GM04503 (cell line): ENCODE measurements around the gene TMEM258.

Experiments used
- DNase-seq: peaks from one replicate; pipeline ENCODE4 v3.0.0-alpha.2; 2012; ENCODE audit warnings: low read depth

The TMEM258 gene

DNA sequence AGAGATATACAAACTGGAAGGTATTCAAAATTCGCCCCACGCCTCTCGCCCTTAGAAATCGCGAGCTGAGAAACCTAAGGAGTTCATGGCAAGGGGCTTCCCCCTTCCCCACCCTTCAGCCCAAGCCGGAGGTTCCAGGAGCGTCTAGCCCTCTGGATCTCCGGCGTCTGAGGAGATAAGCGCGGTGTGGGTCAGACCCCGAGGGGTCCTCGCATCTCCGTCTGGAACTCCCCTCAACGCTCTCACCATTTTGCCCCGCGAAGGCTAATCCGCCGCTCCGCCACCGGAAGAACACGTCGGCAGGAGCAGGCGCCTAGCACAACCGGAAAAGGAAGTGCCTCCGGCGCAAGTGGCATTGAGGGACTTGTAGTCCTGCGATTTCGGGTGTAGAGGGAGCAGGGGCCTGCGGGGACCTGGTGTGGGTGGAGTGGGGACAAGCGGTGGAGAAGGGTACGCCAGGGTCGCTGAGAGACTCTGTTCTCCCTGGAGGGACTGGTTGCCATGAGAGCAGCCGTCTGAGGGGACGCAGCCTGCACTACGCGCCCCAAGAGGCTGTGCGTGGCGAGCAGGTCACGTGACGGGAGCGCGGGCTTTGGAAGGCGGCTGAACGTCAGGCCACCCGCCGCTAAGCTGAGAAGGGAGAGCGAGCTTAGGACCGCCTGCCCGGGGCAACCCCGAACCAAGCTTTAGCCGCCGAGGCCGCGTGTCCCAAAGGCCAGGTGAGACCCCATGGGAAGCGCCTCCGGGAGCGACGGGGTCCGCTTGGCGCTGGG lies at the start of gene TMEM258, which contains the start of gene FEN1:
TSS of gene TMEM258 (minus strand) at position 290 of the 773 bp plus-strand sequence. CDS start at position 249, 41 bp downstream.
TSS of gene FEN1 (plus strand) at position 602 of the 773 bp plus-strand sequence. CDS start 2,451 bp downstream, outside the sequence.
- peak; percentile 73 for DNase-seq

- no peak for DNase-seq
Observed at GRCh38 chr11:61841636-61842527, 49.5 kb upstream of the TMEM258 start.

GRCh38 chr11:61840371-61840770 lies 48.0 kb upstream of the TMEM258 start:
- DNase-seq, result no peak

DNA sequence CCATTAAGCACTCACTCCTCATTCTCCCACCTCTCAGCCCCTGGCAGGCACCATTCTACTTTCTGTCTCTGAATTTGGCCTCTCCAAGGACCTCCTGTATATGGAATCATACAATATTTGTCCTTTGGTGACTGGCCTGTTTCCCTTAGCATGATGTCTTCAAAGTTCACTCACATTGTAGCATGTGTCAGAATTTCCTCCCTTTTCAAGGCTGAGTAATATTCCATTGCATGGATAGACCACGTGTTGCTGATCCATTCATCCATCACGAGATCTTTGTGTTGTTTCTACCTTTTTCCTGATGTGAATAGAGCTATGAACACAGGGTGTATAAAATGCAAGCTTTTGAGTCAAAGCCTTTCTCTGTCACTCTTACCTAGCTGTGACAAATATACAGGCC lies 47.3 kb upstream of the TMEM258 start:
- DNase-seq, result no peak

DNA sequence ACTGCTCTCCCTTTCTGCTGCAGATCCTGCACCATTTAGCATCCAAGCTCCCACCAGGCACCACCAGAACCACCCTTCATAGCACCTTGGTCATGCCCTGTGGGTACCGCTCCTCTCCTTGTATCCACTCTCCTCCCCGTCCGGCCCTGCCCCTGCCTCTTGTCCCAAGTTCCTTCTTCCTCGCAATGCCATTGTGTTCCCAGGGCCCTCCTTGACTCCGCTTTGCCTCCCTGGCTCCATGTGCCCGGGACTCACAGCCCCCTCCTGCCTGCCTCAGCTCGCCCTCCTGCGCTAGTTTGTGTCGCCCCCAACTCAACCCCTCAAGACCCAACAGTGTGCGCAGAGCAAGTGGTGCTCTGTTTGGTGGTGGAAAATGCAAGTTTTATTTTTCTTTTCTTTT lies 46.5 kb upstream of the TMEM258 start:
- DNase-seq, result no peak

DNA sequence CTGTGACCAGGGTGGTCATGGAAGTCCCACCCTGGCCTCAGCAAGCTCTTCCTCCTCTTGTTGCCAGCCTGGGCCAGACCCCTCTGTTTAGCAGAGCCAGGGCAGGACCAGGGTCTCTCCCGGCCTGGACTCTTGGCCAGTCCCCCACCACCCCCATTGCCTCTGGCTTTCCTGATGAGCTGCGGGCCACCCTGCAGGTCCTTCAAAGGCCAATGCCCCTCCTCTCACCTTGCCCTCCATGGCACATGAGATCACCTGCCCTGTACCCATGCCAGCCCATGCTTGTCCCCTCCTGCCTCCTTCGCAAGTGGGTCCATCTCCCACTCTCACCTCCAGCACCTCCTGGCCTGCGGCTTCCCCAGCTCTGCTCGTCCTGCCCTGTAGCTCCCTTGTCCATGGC lies 46.1 kb upstream of the TMEM258 start:
- no peak for DNase-seq

- no peak for DNase-seq
Observed at GRCh38 chr11:61837411-61838005, 45.1 kb upstream of the TMEM258 start.

DNA sequence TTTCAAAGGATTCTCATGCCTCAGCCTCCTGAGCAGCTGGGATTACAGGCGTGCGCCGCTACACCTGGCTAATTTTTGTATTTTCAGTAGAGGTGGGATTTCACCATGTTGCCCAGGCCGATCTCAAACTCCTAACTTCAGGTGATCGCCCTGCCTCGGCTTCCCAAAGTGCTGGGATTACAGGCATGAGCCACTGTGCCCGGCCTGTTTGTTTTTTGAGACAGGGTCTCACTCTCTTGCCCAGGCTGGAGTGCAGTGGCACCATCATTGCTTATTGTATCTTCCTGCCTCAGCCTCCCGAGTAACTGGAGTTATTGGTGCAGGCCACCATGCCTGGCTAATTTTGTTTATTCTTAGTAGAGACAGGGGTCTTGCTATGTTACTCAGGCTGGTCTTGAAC lies 43.8 kb upstream of the TMEM258 start:
- no peak for DNase-seq

DNA sequence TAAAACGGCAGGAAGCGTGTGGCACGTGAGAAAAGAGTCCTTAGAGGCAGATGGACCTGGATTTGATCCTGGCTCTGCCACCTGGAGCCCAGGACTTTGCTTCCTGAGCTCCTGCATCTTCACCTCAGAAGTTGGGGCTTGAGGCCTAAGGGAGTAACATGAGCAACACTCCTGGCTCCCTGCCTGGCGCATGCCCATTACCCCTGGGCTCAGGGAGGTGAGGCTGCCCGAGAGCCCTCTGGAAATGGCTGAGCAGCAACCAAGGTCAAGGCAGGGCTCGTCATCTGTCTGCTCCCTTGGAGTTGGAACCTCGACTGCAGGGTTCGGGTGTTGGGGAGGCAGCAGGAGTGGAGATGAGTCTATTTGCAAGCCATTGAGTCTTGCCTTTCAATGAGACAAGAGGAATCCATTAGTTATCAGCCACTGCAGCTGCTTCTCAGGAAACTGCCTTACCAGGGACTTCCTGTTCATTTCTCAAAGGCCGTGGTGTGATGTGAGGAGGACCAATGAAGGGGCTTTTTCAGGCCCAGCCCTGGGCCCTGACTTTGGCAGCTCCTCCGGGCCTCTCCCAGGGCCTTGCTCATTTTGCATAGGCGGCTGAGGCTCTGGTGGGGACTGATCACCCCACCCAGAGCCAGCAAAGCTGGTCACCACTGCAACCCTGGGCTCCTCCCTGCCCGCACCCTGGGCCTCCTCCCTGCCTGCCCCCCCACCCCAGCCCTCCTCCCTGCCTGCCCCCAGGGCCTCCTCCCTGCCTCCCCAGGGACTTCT lies 42.1 kb upstream of the TMEM258 start:
- DNase-seq, result no peak

DNA sequence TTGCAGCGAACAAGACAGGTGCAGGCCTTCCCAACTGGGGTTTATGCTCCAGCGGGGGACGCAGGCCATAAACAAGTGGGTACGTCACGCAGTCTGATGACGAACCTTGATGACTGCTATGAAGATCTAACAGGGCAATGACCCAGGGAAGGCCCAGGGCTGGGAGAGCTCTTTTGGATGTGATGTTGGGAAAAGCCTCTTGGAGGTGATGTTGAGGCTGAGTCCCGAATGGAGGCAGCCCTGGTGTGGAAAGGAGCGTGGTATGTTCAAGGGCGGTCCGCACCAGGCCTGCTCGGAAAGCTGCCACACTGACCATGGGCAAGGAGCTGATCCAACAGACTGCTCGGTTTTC lies 41.5 kb upstream of the TMEM258 start:
- DNase-seq, result no peak

DNA sequence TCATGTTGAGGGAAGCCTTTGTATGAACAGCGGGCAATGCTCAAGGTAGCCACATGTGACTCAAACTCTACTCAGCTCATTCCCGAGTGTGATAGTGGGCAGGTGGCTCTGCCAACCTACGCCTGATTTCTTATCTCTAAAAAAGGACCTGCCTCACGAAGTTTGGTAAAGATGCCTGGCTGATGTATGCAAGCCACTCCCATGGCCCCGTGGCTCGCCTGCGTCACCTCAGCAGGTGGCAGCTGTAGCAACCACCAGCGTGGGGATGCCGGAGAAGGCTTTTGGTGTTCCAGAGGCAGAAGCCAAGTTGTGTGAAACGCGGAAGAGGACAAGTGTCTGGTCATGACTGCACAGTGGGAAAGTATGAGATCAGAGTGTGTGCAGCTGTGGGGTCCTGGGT lies 41.1 kb upstream of the TMEM258 start:
- no peak for DNase-seq

DNA sequence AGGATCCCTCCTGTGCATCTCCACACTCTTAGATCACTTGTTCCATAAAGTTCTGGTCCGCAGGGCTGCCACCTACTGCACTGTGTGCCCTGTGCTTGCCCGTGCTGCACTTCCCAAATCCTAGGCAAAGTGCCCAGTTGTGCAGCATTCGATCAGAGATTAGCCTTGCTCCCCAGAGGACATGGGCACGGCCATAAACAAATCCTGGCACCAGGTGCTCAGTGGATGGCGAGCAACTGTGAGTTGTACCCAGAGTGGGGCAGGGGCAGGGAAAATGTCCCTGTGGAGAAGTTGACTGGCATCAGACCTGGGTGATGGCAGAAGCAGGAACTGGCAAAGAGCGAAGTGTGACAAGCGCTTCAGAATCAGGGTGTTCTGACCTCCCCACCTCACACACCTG lies 40.4 kb upstream of the TMEM258 start:
- DNase-seq, result no peak

GRCh38 chr11:61832207-61832606 lies 39.8 kb upstream of the TMEM258 start:
- DNase-seq, result no peak

- DNase-seq, result no peak
Observed at GRCh38 chr11:61830237-61831105, 38.1 kb upstream of the TMEM258 start.

DNA sequence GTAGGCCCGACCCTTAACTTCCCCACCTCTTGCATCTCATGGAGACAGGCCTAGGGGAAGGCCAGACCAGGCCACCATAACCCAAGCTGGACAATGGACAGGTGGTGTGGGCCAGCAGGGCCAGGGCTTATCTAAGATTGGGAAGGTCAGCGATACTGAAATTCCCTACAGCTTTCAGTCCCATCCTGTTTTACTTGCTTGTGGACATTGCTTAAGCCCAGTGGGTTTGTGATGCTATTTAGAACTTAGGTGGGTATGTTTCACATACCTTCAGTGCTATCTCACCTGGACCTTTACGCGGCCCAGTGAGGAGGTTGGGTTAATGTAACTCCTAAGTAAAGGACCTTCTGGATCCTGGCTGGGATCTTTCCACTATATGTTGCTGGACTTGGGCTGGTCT lies 37.4 kb upstream of the TMEM258 start:
- DNase-seq, result no peak

DNA sequence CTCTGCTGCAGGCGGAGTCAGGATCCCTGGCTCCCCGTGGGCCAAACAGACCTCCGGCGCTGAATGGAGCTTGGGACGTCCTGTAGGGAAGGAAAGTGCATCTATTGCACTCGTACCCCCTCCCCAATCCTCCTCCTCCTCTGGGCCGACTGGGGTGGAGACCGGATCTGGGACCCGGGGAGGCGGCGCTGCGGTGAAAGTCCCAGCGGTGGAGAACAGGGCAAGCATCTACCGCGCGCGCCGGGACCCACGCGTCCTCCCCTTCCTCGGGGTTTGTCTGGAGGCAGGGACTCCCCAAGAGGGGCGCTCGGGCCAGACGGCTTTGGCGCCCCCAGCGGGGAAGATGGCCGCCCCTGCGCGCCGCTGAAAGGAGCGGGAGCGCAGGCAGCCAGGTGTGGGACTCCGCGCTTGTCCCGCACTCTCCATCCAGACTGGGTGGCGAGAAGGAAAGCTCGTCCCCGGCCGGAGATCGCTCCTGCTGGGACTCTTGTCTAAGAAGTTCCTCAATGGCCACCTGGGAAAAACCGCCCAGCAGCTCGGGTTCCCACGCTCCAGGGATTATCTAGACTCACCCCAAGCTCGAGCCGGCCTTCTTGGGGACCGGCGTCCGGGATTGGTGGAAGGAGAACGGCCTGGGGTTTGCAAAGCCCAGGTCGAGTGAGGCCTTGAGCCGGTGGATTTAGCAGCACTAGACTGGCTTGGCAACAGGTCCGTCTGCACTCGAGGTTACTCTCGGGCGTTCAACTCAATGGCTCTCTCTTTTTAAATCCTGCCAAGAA lies 36.4 kb upstream of the TMEM258 start:
- DNase-seq, result no peak

DNA sequence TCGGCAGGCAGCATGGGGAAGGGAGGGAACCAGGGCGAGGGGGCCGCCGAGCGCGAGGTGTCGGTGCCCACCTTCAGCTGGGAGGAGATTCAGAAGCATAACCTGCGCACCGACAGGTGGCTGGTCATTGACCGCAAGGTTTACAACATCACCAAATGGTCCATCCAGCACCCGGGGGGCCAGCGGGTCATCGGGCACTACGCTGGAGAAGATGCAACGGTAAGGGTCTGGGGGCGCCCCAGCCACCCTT lies 35.9 kb upstream of the TMEM258 start:
- no peak for DNase-seq

DNA sequence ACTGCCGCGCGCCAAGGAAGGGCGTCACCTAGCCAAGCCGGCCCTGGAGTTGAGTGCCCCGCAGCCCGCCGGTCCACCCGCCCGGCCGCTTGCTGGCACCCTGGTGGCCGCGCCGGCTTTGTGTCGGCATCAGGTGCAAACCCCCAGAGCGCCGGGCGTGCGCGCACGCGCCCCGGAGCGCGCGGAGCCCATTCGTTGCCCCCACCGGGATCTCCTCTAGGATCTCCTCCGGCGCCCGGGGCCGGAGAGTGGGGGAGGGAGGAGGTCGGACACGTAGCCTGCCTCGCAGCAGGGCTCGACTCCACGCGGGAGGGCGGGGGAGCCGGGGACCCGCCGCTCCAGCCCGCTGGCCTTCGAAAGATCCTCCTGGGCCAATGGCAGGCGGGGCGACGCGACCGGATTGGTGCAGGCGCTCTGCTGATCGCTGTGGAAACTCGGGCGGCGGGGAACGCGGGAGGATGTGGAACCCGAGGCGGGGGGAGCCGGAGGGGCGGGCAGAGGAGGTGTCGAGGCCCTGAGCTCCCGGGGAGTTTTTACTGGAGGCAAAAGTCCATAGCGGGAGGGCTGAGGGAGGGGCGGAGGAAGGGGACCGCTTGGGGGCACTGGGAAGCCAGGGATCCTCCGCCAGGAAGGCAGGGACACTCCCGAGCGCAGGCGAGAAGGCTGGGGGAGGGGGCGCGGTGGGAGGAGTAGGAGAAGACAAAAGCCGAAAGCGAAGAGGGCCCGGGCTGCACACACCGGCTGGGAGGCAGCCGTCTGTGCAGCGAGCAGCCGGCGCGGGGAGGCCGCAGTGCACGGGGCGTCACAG lies 35.4 kb upstream of the TMEM258 start, which contains the start of gene FADS2:
TSS of gene FADS2 (plus strand) at position 730 of the 808 bp plus-strand sequence. CDS start 91 bp downstream, outside the sequence.
- no peak for DNase-seq

- DNase-seq, result no peak
Observed at GRCh38 chr11:61826930-61827570, 34.7 kb upstream of the TMEM258 start.
